Hepatocyte (in vitro differentiated cells): ENCODE data around the gene RAP1GAP. TPM values are rescaled to one million over a fixed set of nuclear protein-coding genes. Genes with fewer than 3 reads are reported as not detected.

Experiments used
- DNase-seq: peaks from one replicate; pipeline ENCODE4 v3.0.0-alpha.2; 2016; ENCODE audit warnings: low spot score
- H2AFZ ChIP-seq: fragments of 200-600 bp; sonication (generic); 2 replicates; pipeline ENCODE4 v1.6.0; 2016; ENCODE audit warnings: antibody characterized with exemption, mild to moderate bottlenecking
- H3K27ac ChIP-seq: fragments of 200-600 bp; sonication (generic); 2 replicates; pipeline ENCODE4 v1.5.1; 2016; ENCODE audit warnings: mild to moderate bottlenecking
- H3K27me3 ChIP-seq: fragments of 200-600 bp; sonication (generic); 2 replicates; pipeline ENCODE4 v1.6.1; 2016
- H3K36me3 ChIP-seq: fragments of 200-600 bp; sonication (generic); replicated peaks from 2 replicates; pipeline ENCODE4 v1.5.1; 2016; ENCODE audit warnings: low read depth; ENCODE audit not compliant: insufficient read depth
- H3K4me1 ChIP-seq: fragments of 200-600 bp; sonication (generic); 2 replicates; pipeline ENCODE4 v1.5.1; 2016; ENCODE audit warnings: mild to moderate bottlenecking, moderate library complexity; ENCODE audit not compliant: insufficient read depth
- H3K4me2 ChIP-seq: fragments of 200-600 bp; sonication (generic); 2 replicates; pipeline ENCODE4 v1.6.0; 2016
- H3K4me3 ChIP-seq: fragments of 200-600 bp; sonication (generic); 2 replicates; pipeline ENCODE4 v1.5.1; 2016; ENCODE audit warnings: mild to moderate bottlenecking
- H3K79me2 ChIP-seq: fragments of 200-600 bp; sonication (generic); 2 replicates; pipeline ENCODE4 v1.6.0; 2017; ENCODE audit warnings: mild to moderate bottlenecking
- H3K9me2 ChIP-seq: fragments of 200-600 bp; sonication (generic); replicated peaks from 2 replicates; pipeline ENCODE4 v1.6.0; 2017; ENCODE audit warnings: mild to moderate bottlenecking; ENCODE audit not compliant: insufficient read depth
- H3K9me3 ChIP-seq: fragments of 200-600 bp; sonication (generic); 2 replicates; pipeline ENCODE4 v1.5.1; 2016; ENCODE audit warnings: low read depth, mild to moderate bottlenecking
- H4K20me1 ChIP-seq: fragments of 200-600 bp; sonication (generic); 2 replicates; pipeline ENCODE4 v1.6.0; 2016; ENCODE audit warnings: mild to moderate bottlenecking; ENCODE audit not compliant: insufficient read depth, poor library complexity, severe bottlenecking
- EZH2 ChIP-seq: fragments of 200-600 bp; sonication (generic); IDR thresholded peaks from 2 replicates; pipeline ENCODE4 v1.6.1; 2016; ENCODE audit warnings: antibody characterized with exemption, mild to moderate bottlenecking, borderline replicate concordance
- EZH2phosphoT487 ChIP-seq: fragments of 200-600 bp; sonication (generic); IDR thresholded peaks from one replicate; pipeline ENCODE4 v1.6.1; 2018; ENCODE audit warnings: antibody characterized with exemption, mild to moderate bottlenecking, low read depth, moderate library complexity; ENCODE audit not compliant: unreplicated experiment, severe bottlenecking
- whole genome bisulfite sequencing: methylation state at CpG from one replicate; pipeline ENCODE4 v1.1.6; 2016; ENCODE audit warnings: low lambda C conversion rate; ENCODE audit errors: missing lambda C conversion rate; 5-methylcytosine and 5-hydroxymethylcytosine counted together
- polyA plus RNA-seq: library from polyadenylated mRNA; unstranded; fragments of >200 nt; fragmentation: Nextera tagmentation; extraction: Ambion mirVana; gene quantifications from 2 replicates; pipeline ENCODE4 v1.2.1, GENCODE V29; 2016
- total RNA-seq: library from RNA; depleted of rRNA; stranded (reverse); fragments of >200 nt; gene quantifications from 2 replicates; pipeline ENCODE4 v1.2.3, GENCODE V29; 2014
- TF ChIP-seq, protein P1 (sequence below): fragments of 200-600 bp; sonication (generic); IDR thresholded peaks from 2 replicates; pipeline ENCODE4 v1.5.1; 2016; ENCODE audit warnings: antibody characterized with exemption, mild to moderate bottlenecking; ENCODE audit not compliant: poor library complexity

The RAP1GAP gene
- total and polyA plus RNA-seq, 2 experiments from 2014 or later, result 12.3 to 18.0 TPM

DNA sequence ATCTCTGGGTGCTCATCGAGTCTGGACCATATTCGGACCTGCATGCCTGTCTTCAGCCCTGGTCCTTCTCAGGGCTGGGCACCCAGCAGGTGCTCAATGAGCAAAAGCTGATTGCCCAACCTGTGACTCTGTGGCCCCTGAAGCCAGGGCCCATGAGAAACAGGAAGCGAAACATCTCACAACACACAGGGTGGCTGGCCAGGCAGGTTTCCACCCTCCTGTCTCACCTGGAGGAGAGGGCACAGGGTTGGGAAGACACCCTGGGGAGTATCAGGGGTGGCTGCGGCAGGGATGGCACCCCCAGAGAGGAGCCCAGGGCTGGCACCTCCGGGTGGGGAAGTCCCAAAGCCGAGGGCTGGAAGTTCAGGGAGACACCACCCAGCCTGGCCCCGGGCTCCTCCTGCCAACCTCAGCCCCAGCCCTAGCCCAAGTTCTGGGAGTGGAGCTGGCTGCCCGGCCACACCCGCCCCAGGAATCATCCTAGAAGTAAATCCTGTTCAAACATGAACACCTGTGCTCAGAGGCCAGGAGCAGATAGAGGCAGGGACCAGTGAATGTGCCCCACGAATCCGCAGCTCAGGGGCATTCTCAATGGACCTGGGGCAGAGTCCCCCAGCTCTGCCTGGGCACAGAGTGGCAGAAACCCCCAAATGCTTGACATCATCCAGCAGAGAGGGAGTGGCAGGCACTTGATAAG, 54.6 kb downstream of the RAP1GAP start:
- Histone ChIP-seq H3K4me2 (no peak overlapping the region), H3K9me3 (no peaks in the 10 kb centered on the region)

DNA sequence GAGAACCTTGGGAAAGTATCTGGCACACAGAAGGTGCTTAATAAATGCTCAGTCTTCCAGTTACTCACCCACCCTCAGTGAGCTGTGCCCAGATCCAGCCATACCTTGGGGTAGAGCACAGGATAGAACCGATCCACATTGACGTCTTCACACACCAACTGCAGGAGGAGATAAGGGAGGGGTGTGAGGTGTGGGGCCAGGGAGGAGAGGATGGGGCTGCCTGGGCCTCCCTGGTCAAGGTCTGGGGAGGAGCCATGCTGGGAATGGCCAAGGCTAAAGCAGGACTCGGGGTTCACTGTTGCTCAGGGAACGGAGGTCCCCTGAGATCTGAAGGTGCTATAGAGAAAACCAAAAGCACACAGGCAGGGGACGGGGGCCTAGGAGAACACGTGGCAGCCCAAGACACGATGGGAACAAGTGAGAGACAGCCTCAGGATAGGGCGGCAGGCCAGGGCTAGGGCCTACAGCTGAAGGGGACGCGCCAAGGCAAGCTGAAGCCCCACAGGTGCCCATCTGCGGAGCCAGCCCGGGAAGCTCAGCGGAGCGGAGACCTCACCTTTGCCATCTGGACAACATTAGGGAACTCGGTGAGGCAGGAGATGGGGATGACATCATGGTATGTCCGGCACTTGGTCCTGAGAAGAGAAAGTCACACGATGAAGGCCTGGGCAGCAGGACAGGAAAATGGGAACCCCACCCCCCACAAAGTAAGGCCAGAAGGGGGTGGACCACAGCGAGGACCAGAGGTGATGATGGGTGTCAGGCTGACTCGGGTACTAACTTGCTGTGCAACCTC, 55.9 kb downstream of the RAP1GAP start:
- H3K27ac ChIP-seq, result no peak overlapping the region
- TF ChIP-seq EZH2, result no peak
- no peak for TF ChIP-seq EZH2phosphoT487
- no peaks in the 10 kb centered on the region for H3K9me2 ChIP-seq
- no peak for DNase-seq
- no peaks in the 10 kb centered on the region for H3K9me3 ChIP-seq
- no peak overlapping the region for H3K4me2 ChIP-seq
- H3K4me3 ChIP-seq, result no peak overlapping the region
- H3K4me1 ChIP-seq, result no peaks in the 10 kb centered on the region
- H4K20me1 ChIP-seq, result no peaks in the 10 kb centered on the region
- H3K36me3 ChIP-seq, result no peaks in the 10 kb centered on the region
- WGBS, result 87% methylated on average over 19 of the region's 19 CpGs
- H3K79me2 ChIP-seq, result no peaks in the 10 kb centered on the region
- H3K27me3 ChIP-seq, result no peaks in the 10 kb centered on the region
- no peak overlapping the region for H2AFZ ChIP-seq

More for the DNA sequence above, 54.6 kb downstream of the RAP1GAP start:
- no peaks in the 10 kb centered on the region for H3K79me2 ChIP-seq
- H3K36me3 ChIP-seq, result no peaks in the 10 kb centered on the region
- H3K9me2 ChIP-seq, result no peaks in the 10 kb centered on the region
- H2AFZ ChIP-seq, result no peak overlapping the region
- no peaks in the 10 kb centered on the region for H4K20me1 ChIP-seq
- peak; percentile 52 for DNase-seq
- H3K4me3 ChIP-seq, result no peak overlapping the region
- TF ChIP-seq EZH2 (no peak), EZH2phosphoT487 (no peak)
- TF ChIP-seq, protein P1, sequence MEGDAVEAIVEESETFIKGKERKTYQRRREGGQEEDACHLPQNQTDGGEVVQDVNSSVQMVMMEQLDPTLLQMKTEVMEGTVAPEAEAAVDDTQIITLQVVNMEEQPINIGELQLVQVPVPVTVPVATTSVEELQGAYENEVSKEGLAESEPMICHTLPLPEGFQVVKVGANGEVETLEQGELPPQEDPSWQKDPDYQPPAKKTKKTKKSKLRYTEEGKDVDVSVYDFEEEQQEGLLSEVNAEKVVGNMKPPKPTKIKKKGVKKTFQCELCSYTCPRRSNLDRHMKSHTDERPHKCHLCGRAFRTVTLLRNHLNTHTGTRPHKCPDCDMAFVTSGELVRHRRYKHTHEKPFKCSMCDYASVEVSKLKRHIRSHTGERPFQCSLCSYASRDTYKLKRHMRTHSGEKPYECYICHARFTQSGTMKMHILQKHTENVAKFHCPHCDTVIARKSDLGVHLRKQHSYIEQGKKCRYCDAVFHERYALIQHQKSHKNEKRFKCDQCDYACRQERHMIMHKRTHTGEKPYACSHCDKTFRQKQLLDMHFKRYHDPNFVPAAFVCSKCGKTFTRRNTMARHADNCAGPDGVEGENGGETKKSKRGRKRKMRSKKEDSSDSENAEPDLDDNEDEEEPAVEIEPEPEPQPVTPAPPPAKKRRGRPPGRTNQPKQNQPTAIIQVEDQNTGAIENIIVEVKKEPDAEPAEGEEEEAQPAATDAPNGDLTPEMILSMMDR, result no peak
- peak overlapping the region; percentile 44 for H3K27ac ChIP-seq
- H3K4me1 ChIP-seq, result peaks cover 7% of the 10 kb centered on the region
- H3K27me3 ChIP-seq, result no peaks in the 10 kb centered on the region
- 86% methylated on average over 9 of the region's 11 CpGs for WGBS

DNA sequence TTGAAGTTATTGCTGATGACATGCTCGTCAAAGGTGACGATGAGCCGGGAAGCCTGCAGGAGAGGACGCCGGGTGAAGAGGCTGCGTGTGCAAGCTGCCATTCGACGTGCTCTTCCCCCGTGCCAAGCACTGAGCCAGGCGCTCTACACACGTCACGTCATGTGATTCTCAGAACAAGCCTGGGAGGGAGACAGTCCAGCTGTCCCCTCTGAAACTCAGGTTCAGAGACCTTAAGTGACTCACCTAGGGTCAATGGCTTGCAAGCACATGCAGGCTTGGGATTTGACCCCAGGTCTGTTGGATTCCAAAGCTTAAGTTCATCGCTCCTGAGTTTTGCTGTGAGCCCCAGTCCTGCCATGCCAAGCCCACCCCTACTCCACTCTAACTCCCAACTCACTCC, 57.1 kb downstream of the RAP1GAP start:
- H4K20me1 ChIP-seq, result no peaks in the 10 kb centered on the region
- H2AFZ ChIP-seq, result no peak overlapping the region
- no peak overlapping the region for H3K27ac ChIP-seq
- no peaks in the 10 kb centered on the region for H3K27me3 ChIP-seq
- H3K4me3 ChIP-seq, result no peak overlapping the region
- DNase-seq, result no peak
- WGBS, result 96% methylated on average over 13 of the region's 13 CpGs
- no peaks in the 10 kb centered on the region for H3K79me2 ChIP-seq
- no peaks in the 10 kb centered on the region for H3K9me2 ChIP-seq
- H3K4me1 ChIP-seq, result no peaks in the 10 kb centered on the region
- H3K36me3 ChIP-seq, result no peaks in the 10 kb centered on the region
- TF ChIP-seq, protein P1, result no peak
- TF ChIP-seq EZH2phosphoT487 (no peak), EZH2 (no peak)
- H3K9me3 ChIP-seq, result no peaks in the 10 kb centered on the region
- H3K4me2 ChIP-seq, result no peak overlapping the region
